ENCODE data around the gene PARVA. TPM values are rescaled to one million over a fixed set of nuclear protein-coding genes. Genes with fewer than 3 reads are reported as not detected.

The PARVA gene
- total RNA-seq, 1 experiment from 2014 or later = 10.4 TPM

GRCh38 chr11:12565406-12565805 lies 188.0 kb downstream of the PARVA start (continued):
- no peak for TF ChIP-seq PRDM15 (CRISPR knock-in tag; IDR thresholded peaks at IDR 0.05)
- TF ChIP-seq RELA (CRISPR knock-in tag; IDR thresholded peaks at IDR 0.05; ENCODE audit: borderline replicate concordance) = no peak
- TF ChIP-seq NR1H2 (CRISPR knock-in tag; IDR thresholded peaks at IDR 0.05) = no peak
- no peak for TF ChIP-seq SOX15 (CRISPR knock-in tag; IDR thresholded peaks at IDR 0.05)
- no peak for TF ChIP-seq TEAD4 (CRISPR knock-in tag; IDR thresholded peaks at IDR 0.05)

GRCh38 chr11:12567746-12568460 lies 190.5 kb downstream of the PARVA start:
- ATAC-seq = no peak
- POLR2A ChIA-PET = no interaction called here
- no peak overlapping the region for H3K4me3 Mint-ChIP-seq

GRCh38 chr11:12569499-12570425 lies 192.4 kb downstream of the PARVA start:
- Mint-ChIP-seq H3K4me3 (no peak overlapping the region), H3K27me3 (ENCODE audit: low read depth) (peaks cover 10% of the 10 kb centered on the region), H3K36me3 (no peaks in the 10 kb centered on the region), H3K9me3 (peaks cover 18% of the 10 kb centered on the region), H3K27ac (no peak overlapping the region), H3K4me1 (no peaks in the 10 kb centered on the region)
- ATAC-seq = no peak
- no peak for DNase-seq (ENCODE audit: low spot score)
- ChIA-PET POLR2A (no interaction called here), CTCF (no interaction called here)
- no peak for TF ChIP-seq AR (CRISPR knock-in tag; IDR thresholded peaks at IDR 0.05)
- no peak for TF ChIP-seq ZNF121 (CRISPR knock-in tag; IDR thresholded peaks at IDR 0.05)

More at GRCh38 chr11:12567746-12568460, 190.5 kb downstream of the PARVA start:
- Mint-ChIP-seq H3K4me1 (no peaks in the 10 kb centered on the region), H3K27me3 (ENCODE audit: low read depth) (peaks cover 5% of the 10 kb centered on the region), H3K27ac (no peak overlapping the region), H3K36me3 (no peaks in the 10 kb centered on the region), H3K9me3 (peaks cover 18% of the 10 kb centered on the region)
- no peak for TF ChIP-seq SMAD3 (CRISPR knock-in tag; IDR thresholded peaks at IDR 0.05; ENCODE audit: borderline replicate concordance)
- TF ChIP-seq ZNF138 (CRISPR knock-in tag; conservative IDR thresholded peaks at IDR 0.05) = no peak
- TF ChIP-seq NFE2L1 (CRISPR knock-in tag; IDR thresholded peaks at IDR 0.05) = no peak
- no peak for TF ChIP-seq HMGA2 (CRISPR knock-in tag; IDR thresholded peaks at IDR 0.05)
- no peak for TF ChIP-seq HMGXB4 (CRISPR knock-in tag; IDR thresholded peaks at IDR 0.05)
- no peak for TF ChIP-seq IRF2 (CRISPR knock-in tag; IDR thresholded peaks at IDR 0.05; ENCODE audit: borderline replicate concordance, low read depth)
- TF ChIP-seq JAZF1 (CRISPR knock-in tag; IDR thresholded peaks at IDR 0.05) = no peak
- CTCF ChIA-PET = interaction anchor here (0.6 kb wide), 2 partner anchors 393 to 1668 kb away, joined by 3 to 5 read pairs; no protein-coding TSS in a partner anchor
- DNase-seq (ENCODE audit: low spot score) = no peak

Data from WTC11 (cell line).